Measurements from ENCODE around the gene ZMAT3.

The ZMAT3 gene

GRCh38 chr3:179072100-179072438 is 460 bp upstream of the ZMAT3 start:
- ChIA-PET CTCF (interaction anchor here (1.1 to 5.1 kb wide), 5 partner anchors 10 to 249 kb away, joined by 3 to 33 read pairs (median 15); no protein-coding TSS in a partner anchor), POLR2A (interaction anchor here (0.8 kb wide), 1 partner anchor 26 kb away, joined by 3 read pairs; no protein-coding TSS in a partner anchor)
- no peak for TF ChIP-seq CTCF (IDR thresholded peaks at IDR 0.05; ENCODE audit: control extremely low read depth, extremely low read depth, low read depth, missing control alignments)
- DNase-seq (ENCODE audit: extremely low spot score) = peak; percentile 33

- ChIA-PET CTCF (interaction anchor here (1.0 to 5.1 kb wide), 8 partner anchors 11 to 250 kb away, joined by 3 to 33 read pairs (median 8); no protein-coding TSS in a partner anchor), POLR2A (no interaction called here)
- no peak for TF ChIP-seq CTCF (IDR thresholded peaks at IDR 0.05; ENCODE audit: control extremely low read depth, extremely low read depth, low read depth, missing control alignments)
- no peak for DNase-seq (ENCODE audit: extremely low spot score)
Observed at GRCh38 chr3:179071027-179071322, 634 bp downstream of the ZMAT3 start.

GRCh38 chr3:179069762-179070390 is 1.7 kb downstream of the ZMAT3 start:
- ChIA-PET CTCF (interaction anchor here (0.6 to 7.5 kb wide), 14 partner anchors 10 to 251 kb away, joined by 3 to 58 read pairs (median 6); no protein-coding TSS in a partner anchor), POLR2A (interaction anchor here (0.6 kb wide), 1 partner anchor 566 kb away, joined by 8 read pairs; no protein-coding TSS in a partner anchor)
- no peak for DNase-seq (ENCODE audit: extremely low spot score)
- TF ChIP-seq CTCF (IDR thresholded peaks at IDR 0.05; ENCODE audit: control extremely low read depth, extremely low read depth, low read depth, missing control alignments) = no peak

GRCh38 chr3:179068779-179069530 is 2.7 kb downstream of the ZMAT3 start:
- ChIA-PET POLR2A (interaction anchor here (0.6 to 1.3 kb wide), 2 partner anchors 14 to 22 kb away, joined by 3 read pairs; no protein-coding TSS in a partner anchor), CTCF (interaction anchor here (0.7 to 7.5 kb wide), 19 partner anchors 9 to 259 kb away, joined by 3 to 58 read pairs (median 4); no protein-coding TSS in a partner anchor)
- peak; percentile 47 for TF ChIP-seq CTCF (IDR thresholded peaks at IDR 0.05; ENCODE audit: control extremely low read depth, extremely low read depth, low read depth, missing control alignments)
- no peak for DNase-seq (ENCODE audit: extremely low spot score)

- ChIA-PET POLR2A (interaction anchor here (0.6 to 1.3 kb wide), 2 partner anchors 13 to 127 kb away, joined by 3 to 9 read pairs; no protein-coding TSS in a partner anchor), CTCF (interaction anchor here (0.8 to 7.5 kb wide), 14 partner anchors 8 to 260 kb away, joined by 3 to 58 read pairs (median 4); no protein-coding TSS in a partner anchor)
- no peak for TF ChIP-seq CTCF (IDR thresholded peaks at IDR 0.05; ENCODE audit: control extremely low read depth, extremely low read depth, low read depth, missing control alignments)
- DNase-seq (ENCODE audit: extremely low spot score) = no peak
Observed at GRCh38 chr3:179067839-179068238, 3.8 kb downstream of the ZMAT3 start.

GRCh38 chr3:179067291-179067690 is 4.3 kb downstream of the ZMAT3 start:
- POLR2A ChIA-PET = interaction anchor here (1.3 kb wide), 1 partner anchor 12 kb away, joined by 3 read pairs; no protein-coding TSS in a partner anchor
- CTCF ChIA-PET = interaction anchor here (0.7 to 7.5 kb wide), 6 partner anchors 16 to 254 kb away, joined by 3 to 58 read pairs (median 8); no protein-coding TSS in a partner anchor
- no peak for TF ChIP-seq CTCF (IDR thresholded peaks at IDR 0.05; ENCODE audit: control extremely low read depth, extremely low read depth, low read depth, missing control alignments)

More at GRCh38 chr3:179067291-179067690, 4.3 kb downstream of the ZMAT3 start:
- DNase-seq (ENCODE audit: extremely low spot score) = no peak

All from GM10248 (cell line).